HK-2 (cell line): Measurements from ENCODE around the gene SCGB3A2.

ENCODE experiments used
- DNase-seq: peaks from one replicate; pipeline ENCODE4 v3.0.0-alpha.2; 2018; ENCODE audit not compliant: unreplicated experiment

The SCGB3A2 gene, protein sequence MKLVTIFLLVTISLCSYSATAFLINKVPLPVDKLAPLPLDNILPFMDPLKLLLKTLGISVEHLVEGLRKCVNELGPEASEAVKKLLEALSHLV

GRCh38 chr5:147878066-147878759 lies at the start of gene SCGB3A2:
TSS of gene SCGB3A2 (plus strand) at chr5:147878711. CDS start at chr5:147878804, 93 bp downstream.
- DNase-seq: no peak

- no peak for DNase-seq
Observed at GRCh38 chr5:147830035-147830434, 48.5 kb upstream of the SCGB3A2 start.

DNA sequence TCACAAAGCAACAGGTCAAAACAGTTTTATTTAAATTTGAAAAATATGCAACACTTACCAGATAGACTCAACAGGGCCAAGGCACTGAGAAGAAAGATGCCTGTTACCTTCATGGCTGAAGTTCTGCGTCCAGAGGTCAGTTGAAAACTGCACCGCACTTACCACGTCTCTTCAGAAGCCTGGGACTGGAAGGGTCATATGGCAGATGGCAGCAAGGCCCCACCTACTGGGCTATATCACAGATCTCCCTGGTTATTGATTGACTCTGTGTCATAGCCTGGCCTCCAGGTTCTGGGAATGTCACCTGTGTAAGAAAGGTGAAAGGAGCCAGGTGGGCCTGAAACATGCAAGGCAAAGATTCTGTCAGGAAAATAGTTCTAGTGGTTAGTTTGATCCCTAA lies 47.0 kb upstream of the SCGB3A2 start, which contains the start of gene SPINK1:
TSS of gene SPINK1 (minus strand) at position 207 of the 400 bp plus-strand sequence. CDS start at position 113, 94 bp downstream.
- no peak for DNase-seq

DNA sequence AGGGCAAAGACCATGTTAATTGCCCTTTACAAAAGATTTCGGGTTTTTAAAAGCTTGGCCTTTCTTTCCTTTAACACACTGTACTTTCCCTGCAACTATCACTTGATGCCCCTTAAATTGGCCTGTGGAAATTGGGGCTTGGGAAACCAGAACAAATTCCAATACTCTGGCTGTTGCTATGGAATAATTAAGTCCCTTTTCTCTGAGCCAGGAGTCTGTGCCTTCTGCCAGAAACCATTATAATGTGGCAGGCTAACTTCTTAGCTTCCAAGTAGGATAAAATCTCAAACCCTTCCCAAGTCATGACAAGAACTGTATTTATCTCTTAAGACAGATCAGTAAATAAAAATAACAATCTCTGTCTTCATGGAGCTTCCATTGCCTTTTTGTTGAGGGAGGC lies 46.0 kb upstream of the SCGB3A2 start:
- no peak for DNase-seq

GRCh38 chr5:147835386-147835798 lies 43.1 kb upstream of the SCGB3A2 start:
- DNase-seq: no peak

DNA sequence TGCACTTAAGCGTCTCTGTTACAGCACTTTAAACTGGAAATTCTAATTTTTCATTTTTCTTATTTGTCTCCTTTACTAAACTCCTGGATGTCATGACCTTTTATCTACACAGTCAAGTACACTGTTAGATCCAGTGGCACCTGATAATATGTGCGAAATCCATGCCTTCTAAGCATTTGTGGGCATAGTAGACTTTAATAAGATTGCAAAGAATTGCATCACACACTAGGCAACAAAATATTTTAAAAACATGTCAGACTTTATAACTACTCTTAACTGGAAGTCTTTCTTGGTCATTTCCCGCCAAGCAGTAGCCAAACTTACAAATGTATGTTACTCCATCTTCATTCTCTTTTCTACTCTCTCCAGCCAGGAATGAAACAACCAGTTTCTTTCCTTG lies 42.1 kb upstream of the SCGB3A2 start:
- no peak for DNase-seq

DNA sequence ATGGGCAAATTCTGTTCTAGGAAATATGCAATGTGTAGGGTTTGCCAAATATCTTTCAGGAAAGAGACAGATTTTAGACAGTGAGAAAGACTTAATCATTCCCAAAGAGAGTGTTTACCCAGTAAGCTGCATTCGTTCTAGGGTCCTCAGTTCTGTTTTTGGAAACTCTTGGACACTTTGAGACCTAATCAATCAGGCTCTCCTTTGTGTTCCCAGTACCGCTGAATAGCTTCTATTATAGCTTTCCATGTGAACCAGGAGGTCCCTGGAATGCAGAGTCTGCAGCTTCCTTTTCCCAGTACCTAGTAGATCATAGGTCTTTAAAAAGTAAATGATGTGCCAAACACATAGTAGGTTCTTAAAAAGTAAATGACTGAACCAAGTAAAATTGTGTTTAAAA lies 35.6 kb upstream of the SCGB3A2 start:
- DNase-seq: no peak

DNA sequence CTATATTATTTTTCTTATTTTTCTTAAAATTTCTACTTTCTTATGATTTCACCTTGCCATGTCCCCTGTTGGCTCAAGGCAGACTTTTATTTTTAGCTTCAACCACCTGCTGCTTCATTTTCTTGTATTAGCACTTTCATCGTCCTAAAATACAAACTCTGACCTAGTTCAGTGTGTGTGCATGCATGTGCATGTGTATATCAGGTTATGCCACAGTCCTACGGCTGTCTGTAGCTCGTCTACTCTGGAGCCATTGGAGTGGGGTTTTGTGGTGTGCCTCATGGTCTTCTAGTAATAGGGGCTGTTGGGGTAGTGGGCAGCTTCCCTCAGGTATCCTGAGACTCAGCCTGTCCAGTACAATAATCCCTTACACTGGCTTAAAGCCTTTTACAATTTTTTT lies 33.7 kb upstream of the SCGB3A2 start:
- DNase-seq: no peak

DNA sequence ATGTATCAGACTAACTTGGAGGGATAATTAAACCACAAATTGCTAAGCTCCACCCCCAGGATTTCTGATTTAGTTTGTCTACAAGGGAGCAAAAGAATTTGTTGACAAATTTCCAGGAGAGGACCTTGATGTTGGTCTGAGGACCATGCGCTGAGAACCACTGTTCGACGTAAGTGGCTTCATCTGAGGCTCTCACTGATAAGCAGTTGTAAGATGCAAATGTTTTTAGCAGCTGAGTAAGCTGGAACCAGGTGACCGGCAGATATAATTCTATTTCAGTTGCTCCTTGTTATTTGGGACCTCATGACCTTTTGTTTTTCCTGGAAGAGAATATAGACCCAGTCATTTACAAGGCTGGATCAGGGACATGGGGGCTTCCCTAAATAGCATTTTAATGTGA lies 32.9 kb upstream of the SCGB3A2 start:
- DNase-seq: no peak

DNA sequence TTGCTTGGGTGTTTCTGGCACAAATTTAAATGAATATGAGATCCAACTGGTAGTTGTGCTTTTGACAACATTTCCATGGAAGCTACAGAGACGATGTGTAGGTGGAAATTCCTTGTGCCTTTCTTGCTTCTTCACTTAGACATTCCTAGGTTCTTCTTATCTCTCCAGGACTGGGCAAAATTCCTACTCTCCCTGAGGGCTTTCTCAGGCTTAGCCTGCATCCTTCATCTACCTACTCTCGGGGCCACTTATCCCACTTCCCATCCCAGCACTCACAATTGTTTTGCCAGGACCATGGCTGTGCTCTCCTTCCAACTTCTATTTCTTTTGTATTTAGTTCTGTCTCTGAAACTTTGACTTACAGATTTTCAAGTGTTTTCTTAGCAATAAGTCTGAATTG lies 29.3 kb upstream of the SCGB3A2 start:
- DNase-seq: no peak

DNA sequence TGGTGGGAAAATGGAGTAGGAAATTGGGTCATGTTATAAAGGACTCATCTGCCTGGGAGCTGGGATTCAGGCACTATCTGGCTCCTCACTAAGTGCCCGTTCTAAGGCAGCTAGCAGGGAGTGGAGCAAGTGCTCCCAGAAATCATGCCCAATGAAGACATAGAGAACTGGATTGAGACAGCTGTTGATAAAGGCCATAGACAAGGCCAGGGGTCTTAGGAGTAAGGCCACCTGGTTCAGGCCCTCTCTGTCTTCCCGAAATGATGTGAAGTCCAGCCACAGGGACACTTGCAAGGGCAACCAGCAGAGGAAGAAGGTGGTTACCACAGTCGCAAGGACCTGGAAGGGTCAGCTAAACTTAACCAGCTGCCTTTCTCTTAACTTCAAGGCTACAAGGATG lies 26.9 kb upstream of the SCGB3A2 start:
- no peak for DNase-seq

- DNase-seq: no peak
Observed at GRCh38 chr5:147852365-147852764, 26.1 kb upstream of the SCGB3A2 start.

- no peak for DNase-seq
Observed at GRCh38 chr5:147853372-147853987, 25.0 kb upstream of the SCGB3A2 start.

- no peak for DNase-seq
Observed at GRCh38 chr5:147854331-147854730, 24.2 kb upstream of the SCGB3A2 start.

DNA sequence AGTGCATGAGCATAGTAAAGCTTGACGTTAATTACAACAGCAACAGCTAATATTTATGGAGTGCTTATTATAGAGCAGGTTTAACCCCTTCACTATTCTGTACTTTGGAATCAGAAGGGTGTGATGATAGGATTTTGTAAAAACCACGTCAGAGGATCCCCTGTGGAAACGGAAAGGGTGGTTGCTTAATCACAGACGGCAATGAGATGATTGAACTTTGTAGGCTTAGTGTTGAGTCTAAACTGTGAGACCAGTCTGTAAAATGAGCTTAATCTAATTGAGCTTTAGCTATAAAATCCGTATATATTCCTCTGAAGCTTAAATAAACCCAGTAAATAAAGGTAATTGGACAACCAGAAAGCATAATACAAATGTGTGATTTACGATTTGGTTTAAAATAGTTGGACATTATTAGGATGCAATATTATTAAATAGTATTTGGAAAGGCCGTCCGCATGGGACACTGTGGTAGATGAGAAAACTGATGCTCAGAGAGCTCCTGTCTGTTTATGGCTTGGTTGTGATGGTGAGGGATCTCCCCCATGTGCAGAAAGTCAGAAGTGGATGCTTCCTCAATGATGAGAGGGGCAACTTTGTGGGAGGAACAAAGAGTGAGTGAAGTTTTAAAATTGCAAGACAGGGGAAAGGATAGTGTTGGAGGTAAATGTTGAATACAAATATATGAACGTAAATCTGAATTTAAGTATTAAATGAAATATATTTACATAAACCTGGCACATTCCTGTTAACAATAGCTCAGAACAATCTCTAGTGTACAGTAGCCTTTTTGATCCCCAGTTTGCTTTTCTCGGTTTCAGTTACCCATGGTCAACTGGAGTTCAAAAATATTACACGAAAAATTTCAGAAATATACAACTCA lies 23.4 kb upstream of the SCGB3A2 start:
- no peak for DNase-seq

DNA sequence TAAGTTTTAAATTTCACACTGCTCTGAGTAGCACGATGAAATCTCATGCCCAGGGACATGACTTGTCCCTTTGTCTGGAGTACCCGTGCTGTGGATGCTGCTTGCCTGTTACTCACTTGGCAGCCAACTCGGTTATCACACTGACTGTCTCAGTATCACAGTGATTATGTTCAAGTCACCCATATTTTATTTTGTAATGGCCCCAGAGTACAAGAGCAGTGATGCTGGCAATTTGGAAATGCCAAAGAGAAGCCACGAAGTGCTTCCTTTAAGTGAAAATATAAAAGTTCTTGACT lies 22.8 kb upstream of the SCGB3A2 start:
- DNase-seq: no peak

DNA sequence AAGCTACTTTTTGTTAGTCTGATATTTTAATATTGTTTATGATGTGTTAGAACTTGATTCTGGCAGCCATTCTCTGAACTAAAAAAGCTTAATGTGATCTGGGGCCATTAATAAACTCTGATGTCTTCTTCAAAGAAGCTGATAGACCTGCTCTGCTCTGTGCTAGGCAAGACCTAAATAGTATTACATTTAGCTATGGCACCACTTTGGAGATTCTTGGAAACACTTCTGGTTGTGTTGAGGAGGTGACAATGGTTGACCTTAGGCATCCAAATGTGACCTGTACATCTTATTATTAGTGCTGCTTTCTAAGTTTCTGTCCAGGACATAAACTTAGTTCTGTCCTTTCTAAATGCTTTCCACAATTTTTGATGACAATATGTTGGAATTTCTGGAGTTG lies 21.7 kb upstream of the SCGB3A2 start:
- DNase-seq: no peak

- peak; percentile 28 for DNase-seq
Observed at GRCh38 chr5:147857302-147858129, 21.0 kb upstream of the SCGB3A2 start.

DNA sequence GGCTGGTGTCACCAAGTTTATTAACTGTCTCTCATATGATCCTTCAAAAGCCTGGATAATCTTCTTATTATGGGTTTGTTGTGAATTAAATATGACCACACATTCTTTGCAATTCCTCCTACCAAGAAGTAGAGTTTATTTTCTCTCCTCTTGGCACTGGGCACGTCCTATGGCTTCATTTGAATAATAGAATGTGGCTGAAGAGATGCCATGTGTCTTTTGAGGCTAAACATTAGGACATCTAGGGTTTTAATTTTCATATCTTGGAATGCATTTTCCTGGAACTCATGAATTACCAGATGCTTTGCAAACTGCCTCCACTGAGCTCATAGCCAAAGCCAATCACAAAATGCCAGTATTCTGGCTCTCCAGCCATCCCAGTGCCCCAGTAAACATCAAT lies 19.9 kb upstream of the SCGB3A2 start:
- no peak for DNase-seq

DNA sequence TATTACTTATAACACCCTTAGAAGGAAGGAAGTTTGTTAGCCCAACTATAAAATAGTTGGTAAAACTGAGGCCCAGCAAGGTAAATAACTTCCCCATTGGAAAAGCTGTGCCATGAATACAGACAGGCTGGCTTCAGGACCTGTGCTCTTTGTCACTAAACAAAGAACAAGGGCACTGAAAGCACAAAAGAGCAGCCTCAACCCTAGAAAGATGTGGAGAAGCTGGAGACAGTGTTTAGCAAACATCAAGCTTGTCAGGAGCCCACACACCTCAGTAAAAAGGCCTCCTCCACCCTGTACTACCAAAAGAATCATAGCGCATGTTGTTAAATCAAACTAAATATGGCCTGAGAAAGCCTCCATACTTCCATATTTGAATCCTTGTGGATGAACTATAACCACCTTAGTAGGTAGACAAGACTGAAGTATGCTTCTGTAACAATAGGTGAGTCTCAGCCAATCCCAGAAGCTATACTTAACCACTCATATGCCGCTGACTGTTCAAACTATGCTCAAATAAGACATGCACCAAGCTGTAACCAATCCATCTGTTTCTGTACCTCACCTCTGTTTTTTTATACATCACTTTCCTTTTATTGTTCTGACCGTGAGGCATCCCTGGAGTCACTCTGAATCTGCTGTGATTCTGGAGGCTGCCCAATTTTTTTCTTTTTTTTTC lies 18.4 kb upstream of the SCGB3A2 start:
- DNase-seq: no peak

DNA sequence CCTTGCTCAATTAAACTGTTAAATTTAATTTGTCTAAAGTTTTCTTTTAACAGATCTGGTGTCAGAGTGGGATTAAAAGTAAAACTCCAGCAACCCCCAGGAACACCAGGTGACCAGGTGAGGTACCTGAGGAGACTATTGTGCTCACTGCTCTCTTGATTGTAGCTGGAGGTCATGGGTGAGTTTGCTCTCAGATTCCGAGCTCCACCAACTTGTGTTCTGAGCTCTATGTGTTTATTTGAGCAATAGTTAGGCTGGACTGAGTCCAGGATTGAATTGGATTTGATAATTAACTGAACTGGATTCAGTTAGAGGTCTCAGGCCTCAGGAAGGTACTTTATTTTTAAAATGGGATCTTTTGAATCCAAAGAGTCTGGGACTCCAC lies 17.9 kb upstream of the SCGB3A2 start:
- DNase-seq: no peak
